ENCODE results near the gene SHBG. TPM values are rescaled to one million over a fixed set of nuclear protein-coding genes. Genes with fewer than 3 reads are reported as not detected.
A peak's percentile ranks its signal among the peaks of the same experiment; 100 is the strongest.

SHBG gene
- total RNA-seq, 2 experiments from 2014 or later = 0.53 TPM; not detected in 1

DNA sequence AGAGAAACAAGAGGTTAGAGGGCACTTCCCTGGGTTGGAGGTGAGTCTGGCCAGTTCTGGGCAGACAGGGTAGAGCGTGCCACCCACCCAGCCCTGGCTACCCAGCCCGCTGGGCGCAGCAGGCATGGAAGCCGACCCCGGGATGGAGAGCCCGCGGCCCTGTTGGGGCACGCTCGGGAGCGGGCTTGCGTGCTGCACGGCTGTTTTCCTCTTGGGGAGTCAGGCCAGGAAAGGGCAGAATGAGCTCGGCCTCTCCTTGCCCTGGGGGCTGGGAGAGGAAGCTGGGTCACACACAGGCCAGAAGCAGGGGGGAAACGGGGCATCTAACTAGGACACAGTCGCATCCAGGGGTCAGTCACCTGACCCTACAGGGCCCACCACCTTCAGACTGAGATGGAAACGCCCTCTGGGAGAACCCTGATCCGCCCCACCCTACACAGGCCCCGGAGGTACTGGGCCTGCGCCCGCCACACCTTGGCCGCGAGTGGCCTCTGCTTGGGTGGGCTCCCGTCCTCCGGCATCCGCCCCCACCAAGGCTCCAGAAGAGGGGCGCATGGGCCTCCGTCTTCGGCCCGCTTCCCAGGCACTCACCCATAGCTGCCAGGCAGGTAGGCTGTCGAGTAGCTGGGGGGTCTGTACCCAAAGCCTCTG lies 41.3 kb upstream of the SHBG start:
- Histone ChIP-seq H4K20me1 (ENCODE audit: insufficient read depth, low read length) (no peaks in the 10 kb centered on the region), H3K4me2 (ENCODE audit: low read length) (no peak overlapping the region), H3K9me2 (ENCODE audit: insufficient read depth, low read length) (no peaks in the 10 kb centered on the region), H3K4me1 (ENCODE audit: insufficient read depth, low read length, poor library complexity, severe bottlenecking) (peaks cover 11% of the 10 kb centered on the region), H3K27ac (ENCODE audit: low read depth, low read length, poor library complexity, severe bottlenecking) (no peak overlapping the region), H2AFZ (ENCODE audit: low read length) (no peak overlapping the region), H3K4me3 (ENCODE audit: low read depth, low read length, poor library complexity, severe bottlenecking) (no peak overlapping the region), H3K36me3 (ENCODE audit: insufficient read depth, low read length) (peaks cover 71% of the 10 kb centered on the region), H3K79me2 (ENCODE audit: insufficient read depth, low read depth, low read length) (peaks cover 5% of the 10 kb centered on the region; the same call in 1 of the 2 replicates), H3K9me3 (ENCODE audit: low read length) (no peaks in the 10 kb centered on the region)
- POLR2A ChIA-PET = no interaction called here
- intact Hi-C loops (cut with micrococcal nuclease; ENCODE audit: unreplicated experiment) = no loop called here
- BruUV-seq (replicated peaks) = no TSS peak
- no peak for TF ChIP-seq EZH2phosphoT487 (IDR thresholded peaks at IDR 0.05; ENCODE audit: borderline replicate concordance, low read depth, low read length)
- TF ChIP-seq, protein P1, sequence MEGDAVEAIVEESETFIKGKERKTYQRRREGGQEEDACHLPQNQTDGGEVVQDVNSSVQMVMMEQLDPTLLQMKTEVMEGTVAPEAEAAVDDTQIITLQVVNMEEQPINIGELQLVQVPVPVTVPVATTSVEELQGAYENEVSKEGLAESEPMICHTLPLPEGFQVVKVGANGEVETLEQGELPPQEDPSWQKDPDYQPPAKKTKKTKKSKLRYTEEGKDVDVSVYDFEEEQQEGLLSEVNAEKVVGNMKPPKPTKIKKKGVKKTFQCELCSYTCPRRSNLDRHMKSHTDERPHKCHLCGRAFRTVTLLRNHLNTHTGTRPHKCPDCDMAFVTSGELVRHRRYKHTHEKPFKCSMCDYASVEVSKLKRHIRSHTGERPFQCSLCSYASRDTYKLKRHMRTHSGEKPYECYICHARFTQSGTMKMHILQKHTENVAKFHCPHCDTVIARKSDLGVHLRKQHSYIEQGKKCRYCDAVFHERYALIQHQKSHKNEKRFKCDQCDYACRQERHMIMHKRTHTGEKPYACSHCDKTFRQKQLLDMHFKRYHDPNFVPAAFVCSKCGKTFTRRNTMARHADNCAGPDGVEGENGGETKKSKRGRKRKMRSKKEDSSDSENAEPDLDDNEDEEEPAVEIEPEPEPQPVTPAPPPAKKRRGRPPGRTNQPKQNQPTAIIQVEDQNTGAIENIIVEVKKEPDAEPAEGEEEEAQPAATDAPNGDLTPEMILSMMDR (conservative IDR thresholded peaks at IDR 0.05; ENCODE audit: low read length) = no peak
- no peak for DNase-seq (ENCODE audit: low spot score)
- CTCF ChIA-PET (ENCODE audit: unreplicated experiment) = interaction anchor here (1.0 kb wide), 1 partner anchor 74 kb away, joined by 3 read pairs; no protein-coding TSS in a partner anchor

DNA sequence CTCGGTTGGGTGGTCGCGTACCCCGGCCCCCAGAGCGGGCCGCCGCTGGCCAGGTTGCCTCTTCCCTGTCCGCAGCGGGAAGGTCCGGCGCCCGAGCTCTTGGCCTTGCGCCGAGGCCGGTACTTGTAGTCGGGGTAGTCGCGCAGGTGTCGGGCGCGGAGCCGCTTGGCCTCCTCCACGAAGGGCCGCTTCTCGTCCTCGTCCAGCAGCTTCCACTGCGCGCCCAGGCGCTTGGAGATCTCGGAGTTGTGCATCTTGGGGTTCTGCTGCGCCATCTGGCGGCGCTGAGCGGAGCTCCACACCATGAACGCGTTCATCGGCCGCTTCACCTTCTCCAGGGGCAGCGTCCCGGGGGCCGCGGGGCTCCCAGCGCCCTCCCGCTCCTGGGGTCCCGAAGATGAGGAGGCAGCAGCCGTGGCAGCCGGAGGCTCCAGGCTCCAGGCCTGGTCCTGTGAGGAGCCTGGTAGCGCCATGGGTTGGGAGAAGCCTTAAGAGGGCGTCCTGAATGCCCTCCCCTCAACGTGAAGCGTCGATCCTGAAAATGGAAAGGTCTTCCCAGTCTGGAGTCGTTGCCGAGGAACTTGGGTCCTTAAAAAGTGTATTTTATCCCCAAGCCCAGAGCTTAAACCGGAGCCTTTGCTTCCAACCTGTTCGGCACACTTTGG lies 40.6 kb upstream of the SHBG start:
- no TSS peak for BruUV-seq (replicated peaks)
- H3K4me2 ChIP-seq (ENCODE audit: low read length) = no peak overlapping the region
- CTCF ChIA-PET (ENCODE audit: unreplicated experiment) = interaction anchor here (1.0 kb wide), 1 partner anchor 75 kb away, joined by 3 read pairs; no protein-coding TSS in a partner anchor

More for the DNA sequence above, 40.6 kb upstream of the SHBG start:
- no peak overlapping the region for H2AFZ ChIP-seq (ENCODE audit: low read length)
- H3K9me2 ChIP-seq (ENCODE audit: insufficient read depth, low read length) = no peaks in the 10 kb centered on the region
- peak; percentile 69 for DNase-seq (ENCODE audit: low spot score)
- H3K79me2 ChIP-seq (ENCODE audit: insufficient read depth, low read depth, low read length) = peaks cover 2% of the 10 kb centered on the region; the same call in 1 of the 2 replicates
- no peaks in the 10 kb centered on the region for H4K20me1 ChIP-seq (ENCODE audit: insufficient read depth, low read length)
- no peaks in the 10 kb centered on the region for H3K9me3 ChIP-seq (ENCODE audit: low read length)
- intact Hi-C loops (cut with micrococcal nuclease; ENCODE audit: unreplicated experiment) = no loop called here
- no peak overlapping the region for H3K4me3 ChIP-seq (ENCODE audit: low read depth, low read length, poor library complexity, severe bottlenecking)
- TF ChIP-seq, protein P1 (conservative IDR thresholded peaks at IDR 0.05; ENCODE audit: low read length) = peak; percentile 86
- no peak for TF ChIP-seq EZH2phosphoT487 (IDR thresholded peaks at IDR 0.05; ENCODE audit: borderline replicate concordance, low read depth, low read length)
- no peak overlapping the region for H3K27ac ChIP-seq (ENCODE audit: low read depth, low read length, poor library complexity, severe bottlenecking)
- peaks cover 78% of the 10 kb centered on the region for H3K36me3 ChIP-seq (ENCODE audit: insufficient read depth, low read length)
- POLR2A ChIA-PET = no interaction called here
- peaks cover 9% of the 10 kb centered on the region for H3K4me1 ChIP-seq (ENCODE audit: insufficient read depth, low read length, poor library complexity, severe bottlenecking)
